Smooth muscle cell of the brain vasculature (primary cell): ENCODE measurements around the gene TAC4.

Source experiments
- DNase-seq: peaks from one replicate; pipeline ENCODE4 v3.0.0-alpha.2; 2012; ENCODE audit warnings: low read depth, low spot score

The TAC4 gene

DNA sequence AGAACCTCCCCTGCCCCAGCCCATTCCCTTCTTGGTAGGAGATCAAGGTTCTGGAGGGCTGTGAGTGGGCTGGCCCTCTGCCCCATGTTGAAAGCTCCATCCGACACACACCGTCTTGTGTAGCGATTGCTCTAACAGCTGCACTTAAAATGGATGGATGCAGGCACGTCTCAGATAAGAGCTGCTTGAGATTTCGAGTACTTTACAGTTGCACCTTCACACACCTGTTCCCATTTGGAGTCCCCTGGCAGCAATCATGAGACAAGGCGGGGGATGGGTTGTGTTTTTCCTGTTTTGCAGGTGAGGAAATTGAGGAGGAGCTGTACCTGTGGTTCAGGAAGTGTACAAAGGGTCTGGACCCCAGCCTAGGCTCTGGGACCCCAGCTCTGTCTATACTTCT is 25.6 kb upstream of the TAC4 start:
- DNase-seq = no peak

DNA sequence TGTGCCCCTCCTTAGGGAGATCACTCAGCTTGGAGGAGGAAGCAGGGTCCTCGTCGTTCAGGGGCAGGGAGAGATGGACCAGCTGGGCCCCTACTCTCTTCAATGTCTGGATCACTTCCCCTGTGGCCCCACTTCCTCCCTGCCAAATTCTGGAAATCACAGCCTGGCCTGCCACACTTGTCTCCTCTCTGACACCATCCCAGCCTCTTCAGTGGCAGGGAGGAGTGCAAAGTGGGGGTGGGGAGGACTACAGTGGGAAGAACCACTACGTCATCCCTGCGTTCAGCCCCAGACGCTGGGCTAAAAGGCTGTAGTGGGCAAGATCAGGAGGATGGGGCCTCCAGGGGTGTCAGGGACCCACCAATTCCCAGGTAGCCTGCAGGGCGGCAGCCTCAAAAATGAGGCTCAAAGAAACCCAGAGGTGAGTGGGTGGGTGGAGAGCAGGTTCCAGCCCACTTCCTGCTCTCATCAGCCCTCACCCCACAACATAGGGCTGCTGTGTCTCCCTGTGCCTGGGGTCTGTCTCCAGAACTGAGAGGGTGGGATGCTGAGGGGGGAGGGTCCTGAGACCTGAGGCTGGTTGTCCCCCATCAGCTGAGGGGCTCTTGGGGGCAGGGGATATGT is 25.0 kb upstream of the TAC4 start:
- DNase-seq = no peak

GRCh38 chr17:49871211-49871610 is 23.3 kb upstream of the TAC4 start:
- no peak for DNase-seq

DNA sequence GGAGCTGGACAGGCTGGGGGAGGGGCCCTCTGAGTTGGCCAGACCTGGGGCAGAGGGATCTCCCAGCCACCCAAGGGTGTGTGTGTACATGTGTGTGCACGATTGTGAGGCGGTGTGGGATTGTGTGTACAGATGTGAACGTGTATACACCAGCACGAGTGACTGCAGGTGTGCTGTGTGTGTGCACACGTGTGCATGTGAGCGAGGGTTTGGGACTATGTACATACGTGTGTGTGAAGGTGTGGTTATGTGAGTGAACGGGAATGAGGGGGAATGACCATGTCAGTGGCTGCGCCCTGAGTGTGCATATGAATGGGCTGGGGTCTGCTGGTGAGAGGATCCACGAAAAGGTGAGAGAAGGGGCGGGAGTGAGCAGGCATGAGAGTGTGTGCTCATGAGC is 22.4 kb upstream of the TAC4 start:
- no peak for DNase-seq

- DNase-seq = no peak
Observed at GRCh38 chr17:49869038-49869374, 21.1 kb upstream of the TAC4 start.

- no peak for DNase-seq
Observed at GRCh38 chr17:49866882-49867413, 19.1 kb upstream of the TAC4 start.

- DNase-seq = no peak
Observed at GRCh38 chr17:49866019-49866380, 18.1 kb upstream of the TAC4 start.

DNA sequence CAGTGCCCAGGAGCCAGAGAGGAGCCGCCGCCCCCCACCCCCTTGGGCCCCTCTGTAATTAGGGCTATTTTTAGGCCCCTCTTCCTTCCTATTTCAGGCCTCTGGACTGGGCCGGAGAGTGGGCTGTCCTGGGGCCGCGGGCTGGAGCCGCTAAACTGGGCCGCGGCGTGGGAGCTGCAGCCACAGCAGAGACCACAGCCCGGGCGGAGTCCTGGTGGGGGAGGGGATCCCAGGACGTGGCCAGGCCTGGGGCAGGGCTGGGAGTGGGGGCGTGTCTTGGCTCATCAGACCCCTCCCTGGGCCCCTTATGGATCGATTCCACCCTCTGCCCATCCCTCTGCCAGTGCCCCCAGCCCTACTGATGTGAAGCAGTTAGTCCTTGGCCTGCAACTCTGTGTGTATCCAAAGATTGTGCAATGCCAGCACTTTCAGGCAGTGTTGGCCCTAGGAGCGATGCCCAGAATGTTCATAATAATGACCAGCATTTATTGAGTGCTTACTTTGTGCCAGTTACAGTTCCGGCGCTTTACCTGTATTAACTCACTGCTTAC is 15.0 kb upstream of the TAC4 start:
- DNase-seq = no peak

DNA sequence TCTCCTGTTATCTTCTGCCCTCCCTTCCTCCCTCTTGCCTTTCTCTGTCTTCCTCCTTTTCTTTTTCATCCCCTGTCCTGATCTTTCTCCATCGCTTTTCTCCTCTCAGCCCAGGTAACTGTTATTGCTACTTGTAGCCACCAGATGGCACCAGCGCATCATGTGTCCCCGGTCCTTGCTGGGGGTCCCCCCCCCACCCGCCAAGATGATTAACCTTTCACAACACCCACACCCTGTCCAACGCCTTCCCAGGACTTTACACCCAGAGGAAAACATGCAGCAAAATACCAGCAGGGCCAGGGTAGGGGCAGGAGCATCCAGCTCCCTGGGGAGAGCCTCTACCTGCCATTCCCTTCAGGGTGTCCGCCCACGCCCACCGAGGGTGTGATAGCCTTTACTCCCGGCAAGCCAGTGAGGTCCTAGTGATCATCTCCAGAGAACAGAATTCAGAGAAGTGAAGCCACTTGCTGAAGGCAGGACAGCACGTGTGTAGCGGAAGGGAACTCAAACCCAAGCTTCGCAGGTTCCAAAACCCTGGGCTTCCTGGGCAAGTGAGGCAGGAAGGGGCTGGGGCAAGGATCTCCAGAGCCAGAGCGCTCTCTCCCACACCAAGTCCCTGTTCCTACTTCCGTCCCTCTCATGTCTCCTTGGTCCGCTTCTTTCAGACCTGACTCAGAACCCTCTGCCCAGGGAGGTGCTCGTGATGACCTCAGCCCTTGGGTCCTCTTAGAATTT is 13.4 kb upstream of the TAC4 start:
- DNase-seq = no peak

DNA sequence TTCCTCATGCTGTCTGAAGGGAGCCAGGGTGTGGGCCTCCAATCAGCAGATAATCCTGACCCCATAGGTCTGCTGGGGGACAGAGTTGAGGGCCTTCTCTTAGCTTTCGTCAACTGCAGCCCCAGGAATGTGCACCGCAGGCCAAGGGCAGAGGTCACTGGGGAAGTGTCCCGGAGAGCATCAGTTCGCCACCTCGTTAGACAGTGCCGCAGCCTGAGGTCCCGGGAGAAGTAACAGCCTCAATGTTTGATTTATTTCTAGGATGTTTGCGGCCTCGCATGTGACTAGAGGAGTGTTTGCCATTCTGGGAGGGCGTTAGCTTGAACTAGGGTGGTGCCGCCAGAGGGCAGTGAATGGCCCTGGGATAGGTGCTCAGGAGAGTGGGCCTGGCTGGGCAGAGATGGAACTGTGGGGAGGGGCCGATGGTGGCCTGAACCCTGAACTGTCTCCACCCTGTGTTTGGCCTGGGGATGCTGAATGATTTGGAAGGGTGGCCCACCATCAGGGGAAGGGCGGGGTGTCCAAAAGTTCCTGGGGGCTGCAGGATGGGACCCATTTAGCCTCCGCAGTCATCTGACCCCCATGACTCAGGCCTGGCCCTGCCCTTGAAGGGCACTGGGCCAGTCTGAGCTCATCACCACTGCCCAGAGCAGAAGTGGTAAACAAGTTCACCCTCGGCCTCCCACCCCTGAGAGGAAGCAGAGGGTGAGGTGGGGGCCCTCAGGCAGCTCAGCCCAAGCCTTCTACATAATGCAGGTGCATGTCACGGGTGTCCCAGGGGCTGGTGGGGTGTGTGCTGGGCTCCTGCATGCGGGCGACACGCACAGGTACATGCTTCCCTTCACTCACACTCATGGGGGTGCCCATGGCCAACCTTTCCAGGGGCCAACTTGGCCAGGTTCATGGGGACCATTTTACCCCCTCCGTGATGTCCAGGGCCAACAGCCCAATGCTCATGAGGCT is 12.4 kb upstream of the TAC4 start:
- DNase-seq = no peak

- no peak for DNase-seq
Observed at GRCh38 chr17:49858796-49859195, 10.9 kb upstream of the TAC4 start.

DNA sequence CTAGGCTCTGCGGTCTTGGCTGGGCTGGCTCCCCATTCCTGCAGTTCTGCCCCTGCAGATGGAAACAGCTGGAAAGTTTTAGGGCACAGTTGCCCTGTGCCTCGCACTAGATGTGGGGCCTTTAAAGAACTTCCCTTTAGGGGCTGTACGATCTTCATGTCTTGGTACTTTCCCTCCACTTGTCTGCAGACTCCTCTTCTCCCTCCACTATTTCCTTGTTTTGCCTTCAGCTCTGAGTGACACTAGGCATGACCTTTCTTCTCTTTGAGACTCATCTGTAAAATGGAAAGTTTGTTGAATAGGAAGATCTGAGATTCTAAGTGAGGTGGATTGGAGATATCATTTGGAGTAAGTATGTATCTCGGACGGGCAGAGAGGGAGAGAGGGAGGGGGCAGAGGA is 6.3 kb upstream of the TAC4 start:
- no peak for DNase-seq

- no peak for DNase-seq
Observed at GRCh38 chr17:49853470-49854015, 5.7 kb upstream of the TAC4 start.

GRCh38 chr17:49851387-49852291 is 3.8 kb upstream of the TAC4 start:
- DNase-seq = no peak

GRCh38 chr17:49850772-49851386 is 3.0 kb upstream of the TAC4 start:
- DNase-seq = no peak

DNA sequence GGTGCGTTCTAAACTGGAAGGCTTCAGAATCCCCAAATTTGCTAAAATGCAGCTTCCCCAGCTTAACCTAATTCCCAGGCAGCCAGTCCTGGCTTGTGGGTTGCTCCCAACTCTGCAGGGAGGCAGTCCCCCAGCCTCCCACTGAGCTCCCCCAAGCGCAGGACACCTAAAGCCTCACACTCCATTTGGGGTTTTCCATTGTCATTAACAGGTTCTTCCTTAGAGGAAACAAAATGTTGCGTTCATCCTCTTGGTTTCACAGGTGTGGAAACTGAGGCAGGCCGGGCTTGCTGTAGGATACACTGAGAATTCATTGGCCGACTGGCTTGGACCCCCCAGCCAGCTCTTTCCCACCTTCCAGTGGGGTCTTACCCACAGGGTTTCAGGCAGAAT is 2.3 kb upstream of the TAC4 start:
- no peak for DNase-seq

GRCh38 chr17:49848739-49849138 is 870 bp upstream of the TAC4 start:
- DNase-seq = no peak

- no peak for DNase-seq
Observed at GRCh38 chr17:49846938-49847712, 744 bp downstream of the TAC4 start.

DNA sequence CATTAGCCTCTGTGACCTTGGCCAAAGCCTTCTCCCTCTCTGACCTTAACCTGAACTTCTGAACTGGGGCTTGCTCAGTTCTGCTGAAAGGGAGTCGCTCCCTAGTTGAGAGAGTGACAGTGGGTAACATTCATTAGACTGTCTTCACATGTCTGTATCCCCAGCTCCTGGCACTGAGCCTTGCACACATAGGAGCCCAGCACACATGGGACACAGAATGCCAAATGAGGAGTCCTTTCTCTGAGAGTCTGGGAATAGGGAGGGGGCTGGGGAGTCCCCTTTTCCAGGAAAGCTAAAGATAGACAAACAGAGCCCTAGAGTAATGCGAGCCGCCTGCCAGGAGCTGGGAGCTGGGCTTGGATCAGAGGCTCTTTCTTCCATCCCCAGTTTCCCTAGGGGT is 2.5 kb downstream of the TAC4 start:
- DNase-seq = no peak
